Stimulated activated CD8-positive, alpha-beta memory T cell treated with anti-CD3 and anti-CD28 coated beads, Interleukin-7, amount 100 ng/mL, for 4 hours (primary cell): Measurements from ENCODE around the gene OTOG.

Source experiments
- DNase-seq, 2 donors: peaks; one replicate each; pipeline ENCODE4 v3.0.0-alpha.2; 2020; ENCODE audit warnings: low read depth in 2 of 2

Gene OTOG

DNA sequence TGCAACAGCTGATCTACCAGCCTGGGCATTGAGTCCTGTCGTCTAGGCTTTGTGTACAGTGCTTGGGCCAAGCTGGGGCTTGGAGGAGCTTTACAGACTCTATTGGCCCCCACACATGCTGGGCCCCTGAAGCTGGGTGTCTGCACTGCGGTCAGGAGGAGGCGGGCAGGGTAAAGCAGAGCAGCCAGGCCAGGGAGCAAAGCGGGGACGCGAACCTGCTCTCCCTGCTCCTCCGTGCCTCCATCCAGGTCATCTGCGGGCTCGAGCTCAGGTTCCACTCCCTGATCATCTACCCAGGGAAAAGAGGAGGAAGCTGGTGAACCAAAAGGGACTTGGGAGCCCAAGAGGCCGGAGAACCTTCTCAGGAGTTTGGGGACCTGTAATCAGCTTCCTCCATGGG lies 29.9 kb upstream of the OTOG start:
- DNase-seq = no peak

DNA sequence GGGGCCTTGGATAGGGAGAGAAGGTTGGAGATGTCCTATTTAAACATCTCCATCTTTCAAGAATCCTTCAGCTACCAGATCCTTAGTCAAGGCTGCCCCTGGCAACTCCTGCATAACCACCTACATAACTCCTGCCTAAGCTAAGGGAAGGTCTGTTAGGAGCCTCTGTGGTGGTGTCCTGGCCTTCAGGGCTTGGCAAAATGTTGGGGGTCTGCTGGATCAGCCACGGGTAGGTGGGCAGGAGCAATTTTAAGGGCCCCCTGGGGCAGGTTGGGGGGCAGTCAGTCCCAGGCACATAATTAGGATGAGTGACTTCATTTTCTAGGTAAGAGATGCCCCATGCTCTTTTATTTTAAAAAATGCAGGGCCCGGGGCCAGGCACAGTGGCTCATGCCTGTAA lies 28.7 kb upstream of the OTOG start:
- DNase-seq = no peak

DNA sequence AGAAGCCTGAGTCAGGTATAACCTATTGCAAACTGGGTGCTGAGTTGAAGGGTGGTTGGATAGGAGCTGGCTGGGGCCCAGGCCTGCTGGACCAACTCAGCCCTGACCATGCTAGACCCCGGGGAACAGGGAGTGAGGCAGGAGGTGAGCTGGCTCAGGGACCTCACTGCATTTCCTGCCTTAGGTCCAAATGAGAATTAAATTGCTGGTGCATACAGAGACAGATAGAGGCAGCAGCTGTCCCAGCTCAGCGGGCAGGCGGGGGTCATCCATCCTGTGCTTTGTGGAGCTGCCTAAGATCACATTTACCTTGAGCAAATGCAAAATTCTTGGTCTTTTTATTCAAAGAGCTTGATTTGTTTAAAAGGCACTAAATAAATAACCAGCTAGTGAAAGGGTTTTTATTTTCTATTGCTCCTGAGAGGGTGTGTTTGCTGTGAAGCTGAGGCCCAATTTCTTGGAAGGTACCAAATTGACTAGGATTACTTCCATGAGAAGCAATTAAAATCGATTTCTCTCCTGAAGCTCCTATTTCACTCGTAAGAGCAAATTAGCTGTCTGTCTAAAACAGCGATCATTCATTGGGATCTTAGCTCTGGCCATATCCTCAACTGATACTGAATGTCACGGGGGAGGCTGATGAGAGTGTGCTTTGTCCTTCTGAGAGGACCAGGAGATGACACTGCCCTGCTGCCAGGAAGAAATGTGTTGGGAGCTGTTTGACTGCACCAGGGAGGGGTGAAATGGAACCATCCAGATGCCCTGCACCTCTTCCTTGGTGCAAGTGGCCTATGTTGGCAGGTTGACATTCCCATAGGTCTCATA lies 27.8 kb upstream of the OTOG start:
- DNase-seq = no peak

DNA sequence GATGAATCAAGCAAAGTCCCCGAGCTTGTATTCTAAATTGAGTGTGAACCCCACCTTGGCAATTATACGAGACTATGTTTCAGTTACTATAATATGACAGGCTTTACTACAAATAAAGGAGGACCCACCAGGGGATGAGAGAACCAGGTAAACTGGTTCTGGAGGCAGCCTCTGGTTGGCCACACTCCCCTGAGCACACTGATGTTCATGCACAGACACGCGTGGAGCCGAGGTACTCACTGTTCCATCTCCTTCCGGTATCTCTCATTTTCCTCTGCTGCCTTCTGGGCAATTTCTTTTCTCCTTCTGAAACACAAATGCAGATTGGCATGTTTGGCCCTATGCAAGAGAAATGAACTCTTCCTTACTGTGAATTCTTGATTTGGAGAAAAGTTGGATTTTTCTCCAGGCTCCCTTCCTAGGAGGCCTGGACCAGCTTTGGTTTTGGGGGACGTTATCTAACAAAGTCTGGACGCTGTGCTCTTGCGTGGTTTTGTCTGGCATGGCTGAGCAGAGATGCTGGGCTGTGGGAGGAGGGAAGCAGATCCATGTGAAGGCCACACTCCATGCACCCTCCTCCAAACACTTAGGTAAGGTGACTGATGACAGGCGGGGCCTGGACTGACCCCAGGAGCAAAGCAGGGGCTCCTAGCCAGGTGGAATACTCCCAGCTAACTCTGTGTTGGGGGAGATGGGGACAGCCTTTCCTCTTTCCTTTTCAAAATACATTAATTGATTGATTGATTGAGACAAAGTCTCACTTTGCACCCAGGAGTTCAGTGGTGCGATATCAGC lies 25.8 kb upstream of the OTOG start:
- no peak for DNase-seq

DNA sequence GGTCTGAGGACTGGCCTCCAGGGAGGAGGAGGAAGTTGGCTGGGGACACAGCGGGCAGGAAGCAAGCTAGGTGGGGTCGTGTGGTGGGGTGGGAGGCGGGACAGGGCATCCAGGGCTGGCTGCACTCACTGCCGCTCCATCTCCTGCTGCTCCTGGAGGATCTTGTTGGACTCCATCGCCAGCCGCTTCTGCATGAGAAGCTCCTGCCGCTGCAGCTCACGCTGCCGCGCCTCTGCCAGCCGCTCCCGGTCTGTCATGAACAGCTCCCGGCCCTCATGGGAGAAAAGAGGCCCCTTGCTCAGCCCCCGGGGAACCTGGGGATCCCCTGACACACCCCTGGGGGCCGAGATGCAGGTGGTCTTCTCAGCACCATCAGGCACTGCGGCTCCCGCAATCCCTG lies 24.4 kb upstream of the OTOG start:
- DNase-seq = no peak

DNA sequence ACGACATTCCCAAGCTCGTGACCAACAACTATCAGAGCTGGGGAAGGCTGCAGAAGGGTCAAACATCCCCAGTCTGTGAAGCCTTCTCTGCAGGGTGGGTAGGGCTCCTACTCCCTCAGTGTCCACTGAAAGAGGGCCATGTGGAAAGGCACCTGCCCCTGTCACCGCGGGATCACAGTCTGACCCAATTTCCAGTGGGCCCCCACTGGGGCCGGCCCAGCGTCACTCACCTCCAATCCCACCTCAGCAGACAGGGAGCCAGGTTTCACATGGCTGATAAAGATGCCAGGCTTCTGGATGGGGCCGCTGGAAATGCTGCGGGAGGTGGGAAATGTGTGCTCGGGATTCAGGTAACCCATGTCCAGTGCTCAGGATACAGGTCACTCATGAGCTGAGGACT lies 22.8 kb upstream of the OTOG start:
- DNase-seq = no peak

DNA sequence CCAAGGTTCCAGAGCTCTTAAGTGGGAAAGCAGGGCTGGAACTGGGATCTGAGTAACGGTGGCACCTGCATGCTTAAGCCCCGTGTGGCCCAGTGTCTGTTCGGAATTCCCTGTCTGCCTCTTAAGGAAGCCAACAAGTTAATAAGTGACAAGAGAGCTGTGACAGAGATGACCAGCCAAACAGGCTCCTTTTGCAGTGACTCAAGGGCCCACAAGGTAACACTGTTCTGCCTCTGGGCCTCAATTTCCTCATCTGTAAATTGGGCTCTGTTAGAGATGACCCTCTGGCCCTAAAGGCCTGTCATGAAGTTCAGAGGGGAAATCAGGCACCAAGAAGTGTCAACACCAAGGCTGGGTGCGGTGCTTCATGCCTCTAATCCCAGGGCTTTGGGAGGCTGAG lies 21.5 kb upstream of the OTOG start:
- no peak for DNase-seq

- no peak for DNase-seq
Measured at GRCh38 chr11:17526326-17526725, 20.7 kb upstream of the OTOG start.

DNA sequence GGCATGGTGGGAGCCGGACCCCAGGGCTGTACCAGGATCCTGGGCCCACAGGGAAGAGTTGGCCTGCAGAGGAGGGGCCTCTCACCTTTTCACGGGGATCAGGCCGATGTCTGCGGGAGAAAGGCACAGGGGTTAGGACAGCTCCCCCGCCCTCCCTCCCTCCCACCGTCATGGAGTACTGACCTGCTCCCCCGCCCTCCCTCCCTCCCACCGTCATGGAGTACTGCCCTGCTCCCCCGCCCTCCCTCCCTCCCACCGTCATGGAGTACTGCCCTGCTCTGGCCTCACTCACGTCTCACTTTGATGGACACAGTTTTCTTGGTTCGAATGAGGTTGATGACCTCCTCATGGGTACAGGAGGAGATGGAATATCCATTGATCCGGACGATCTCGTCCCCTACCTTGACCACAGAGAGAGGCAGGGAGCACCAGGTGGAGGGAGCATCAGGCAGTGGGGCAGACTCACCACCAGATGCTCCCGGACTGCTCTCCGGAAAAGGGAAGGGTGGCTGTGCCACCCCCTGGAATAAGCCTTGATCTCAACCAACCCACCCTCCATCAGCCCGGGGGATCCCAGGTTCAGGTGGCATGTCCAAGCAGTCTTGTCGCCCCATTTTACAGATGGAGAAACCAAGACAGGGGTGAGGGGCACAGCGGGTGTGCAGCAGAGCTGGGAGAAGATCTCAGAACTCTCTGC lies 20.0 kb upstream of the OTOG start:
- DNase-seq = no peak

- no peak for DNase-seq
Measured at GRCh38 chr11:17527628-17527995, 19.4 kb upstream of the OTOG start.

DNA sequence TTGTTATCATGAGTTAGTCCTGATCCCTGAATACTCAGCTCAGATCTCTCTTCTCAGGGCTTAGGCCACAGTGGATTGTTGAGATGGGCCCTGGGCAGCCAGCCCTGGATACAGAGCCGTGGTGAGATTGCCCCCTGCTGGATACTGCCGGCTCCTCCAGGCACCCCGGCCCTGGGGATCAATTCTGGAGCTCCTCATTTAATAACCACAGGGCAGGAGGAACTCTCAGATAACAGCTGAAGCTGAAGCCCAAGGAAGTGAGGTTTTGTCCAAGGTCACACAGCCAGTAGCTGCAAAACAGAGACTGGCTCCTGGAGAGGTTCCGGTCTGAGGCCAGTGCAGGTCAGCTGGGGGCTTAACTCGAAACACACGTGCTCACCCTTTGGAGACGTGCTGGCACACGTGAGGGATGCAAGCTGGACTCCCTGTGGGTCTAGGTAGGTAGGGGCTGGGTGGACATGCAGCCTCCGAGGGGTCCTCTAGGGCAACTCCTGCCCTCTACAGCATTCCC lies 18.8 kb upstream of the OTOG start:
- DNase-seq = no peak

DNA sequence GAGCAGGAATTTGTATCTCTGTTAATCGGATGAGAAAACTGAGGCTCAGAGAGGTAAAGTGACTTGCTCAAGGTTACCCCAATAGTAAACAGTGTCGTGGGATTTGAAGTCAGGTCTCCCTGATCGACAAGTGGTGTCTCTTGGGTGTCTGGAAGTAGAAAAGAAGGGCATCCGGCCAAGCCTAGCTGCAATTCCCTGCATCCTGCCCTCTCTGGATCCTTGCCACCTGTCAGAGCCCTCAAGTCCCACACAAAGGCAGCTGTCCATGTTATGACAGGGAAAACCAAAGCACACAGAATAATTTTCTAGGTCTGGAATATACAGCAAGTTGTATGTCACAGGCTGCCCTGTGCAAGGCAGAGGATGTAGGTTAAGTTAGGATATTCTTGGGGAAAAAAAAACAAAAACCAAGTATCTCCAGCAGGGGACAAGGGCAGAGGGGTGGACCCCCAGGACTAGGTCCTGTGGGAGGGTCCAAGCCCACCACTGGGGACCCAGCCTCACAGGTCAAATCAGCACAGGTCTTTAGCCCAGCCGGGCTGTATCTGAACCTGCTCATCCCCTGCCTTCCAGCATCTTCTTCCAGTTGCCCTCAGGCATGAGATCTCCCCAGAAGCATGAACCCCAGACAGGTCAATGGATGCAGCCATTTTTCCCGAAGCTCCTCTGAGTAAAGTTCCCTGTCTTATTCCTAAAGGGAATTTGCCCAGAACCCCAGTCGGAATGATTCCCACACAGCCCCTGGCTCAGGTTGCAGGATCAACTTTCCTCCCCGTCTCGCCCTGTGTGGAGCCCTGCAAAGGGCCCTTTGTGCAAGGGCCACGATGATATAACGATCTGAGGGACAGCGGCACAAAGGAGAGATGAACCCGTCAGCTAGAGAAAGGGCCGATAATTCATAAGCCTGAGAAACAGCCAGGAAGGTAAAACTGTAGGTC lies 17.9 kb upstream of the OTOG start:
- no peak for DNase-seq

DNA sequence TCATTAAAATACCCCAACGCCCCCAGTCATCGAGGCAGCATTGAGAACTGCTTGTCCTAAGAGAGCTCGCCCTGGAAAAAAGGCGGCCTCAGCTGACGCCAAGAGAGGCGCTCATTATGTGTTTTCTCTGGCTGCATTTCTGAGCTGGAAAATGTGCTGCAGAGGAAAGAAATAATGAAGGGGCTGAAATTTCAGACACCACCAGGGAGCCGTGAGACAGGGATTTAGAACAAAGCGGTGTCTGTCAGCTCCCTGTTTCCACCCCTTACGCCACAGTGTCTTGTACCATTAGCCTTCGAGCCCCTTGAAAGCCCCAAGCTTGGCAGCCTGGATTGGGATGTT lies 17.2 kb upstream of the OTOG start:
- no peak for DNase-seq

GRCh38 chr11:17531071-17531600 lies 15.9 kb upstream of the OTOG start:
- no peak for DNase-seq

DNA sequence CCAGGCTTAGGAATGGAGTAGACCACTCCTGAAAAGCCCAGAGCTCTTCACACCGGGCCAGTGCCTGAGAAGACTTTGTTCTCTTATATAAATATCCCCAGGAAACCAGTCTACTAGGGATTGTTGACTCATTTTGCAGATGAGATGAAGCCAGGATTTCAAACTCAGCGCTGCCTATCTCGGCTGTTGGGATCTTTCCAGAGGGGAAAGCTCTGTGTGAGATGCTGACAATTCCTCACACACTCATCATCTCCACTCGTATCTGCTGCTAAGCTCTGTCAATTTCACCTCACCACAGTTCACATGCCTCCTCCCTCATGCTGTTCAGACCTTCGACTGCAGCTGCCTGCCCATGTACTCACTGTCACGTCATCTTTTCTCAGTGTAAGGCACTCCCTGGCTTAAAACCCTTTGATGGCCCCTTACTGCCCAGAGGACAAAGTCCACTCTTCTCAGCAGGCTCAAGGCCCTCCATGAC lies 15.4 kb upstream of the OTOG start:
- no peak for DNase-seq

GRCh38 chr11:17532784-17533183 lies 14.3 kb upstream of the OTOG start:
- DNase-seq = no peak

DNA sequence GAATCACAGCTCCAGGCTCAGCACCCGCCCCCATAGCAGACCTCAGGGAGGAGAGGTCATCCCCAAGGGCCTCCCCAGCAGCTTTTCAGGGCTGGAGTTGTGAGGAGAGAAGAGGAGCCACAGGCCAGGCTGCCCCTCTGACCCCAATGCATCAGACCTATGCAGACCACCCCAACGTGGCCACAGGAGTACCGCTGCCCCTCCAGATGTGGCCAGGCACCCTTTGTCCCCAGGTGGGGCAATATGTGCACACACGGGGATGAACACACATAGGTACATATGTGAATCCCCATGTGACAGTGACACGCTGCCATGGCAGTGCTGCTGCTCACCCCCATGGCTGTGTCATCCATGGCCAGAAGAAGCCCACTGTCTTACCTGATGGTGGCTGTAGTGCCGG lies 13.7 kb upstream of the OTOG start:
- no peak for DNase-seq

- DNase-seq = no peak
Measured at GRCh38 chr11:17533778-17534415, 13.2 kb upstream of the OTOG start.

- no peak for DNase-seq
Measured at GRCh38 chr11:17535488-17535887, 11.6 kb upstream of the OTOG start.

DNA sequence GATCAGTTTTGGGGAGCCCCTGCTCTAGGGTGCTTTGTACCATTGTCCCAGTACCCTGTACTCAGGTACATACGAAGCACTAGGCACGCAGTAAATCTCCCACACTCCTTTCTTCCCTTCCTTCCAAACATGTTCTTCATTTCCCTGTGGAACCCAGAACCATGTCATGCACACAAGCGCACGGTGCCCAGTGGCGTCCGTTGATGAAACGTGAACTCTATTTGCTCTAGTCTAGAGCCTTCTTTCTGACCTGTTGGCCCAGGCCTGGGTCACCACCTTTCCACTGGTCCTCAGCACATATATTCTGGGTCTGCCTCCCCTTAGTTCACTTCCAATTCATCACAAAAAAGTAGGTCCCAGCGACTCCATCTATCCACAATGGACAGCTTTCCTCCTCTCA lies 9.8 kb upstream of the OTOG start:
- DNase-seq = no peak

- DNase-seq = no peak
Measured at GRCh38 chr11:17538054-17538453, 9.0 kb upstream of the OTOG start.
